HG03439 (cell line): ENCODE measurements around the gene ADAMTS18.

ENCODE experiments used
- ATAC-seq: cut with Tn5 transposase; IDR thresholded peaks from one replicate; pipeline ENCODE4 v1.9.1; 2021; ENCODE audit warnings: mild to moderate bottlenecking, moderate library complexity; ENCODE audit not compliant: unreplicated experiment

ADAMTS18 gene

DNA sequence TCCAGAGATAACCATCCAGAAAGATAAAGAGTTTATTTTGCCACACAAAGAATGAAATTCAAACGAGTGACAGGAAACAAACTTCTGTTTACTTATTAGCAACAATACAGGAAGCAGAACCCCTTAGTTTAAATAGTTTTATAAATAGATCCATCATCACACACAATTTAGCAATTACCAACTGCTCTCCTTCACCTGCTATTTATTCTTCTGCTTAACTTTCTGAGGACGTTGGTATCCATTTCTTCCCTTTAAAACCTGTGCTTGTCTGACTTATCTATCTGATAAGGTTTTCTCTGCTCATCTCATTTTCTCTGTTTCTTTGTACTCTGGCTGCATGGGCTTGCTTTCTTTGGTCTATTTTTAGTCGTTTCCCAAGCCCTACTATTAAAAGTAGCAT is 4.3 kb upstream of the ADAMTS18 start:
- ATAC-seq = no peak

DNA sequence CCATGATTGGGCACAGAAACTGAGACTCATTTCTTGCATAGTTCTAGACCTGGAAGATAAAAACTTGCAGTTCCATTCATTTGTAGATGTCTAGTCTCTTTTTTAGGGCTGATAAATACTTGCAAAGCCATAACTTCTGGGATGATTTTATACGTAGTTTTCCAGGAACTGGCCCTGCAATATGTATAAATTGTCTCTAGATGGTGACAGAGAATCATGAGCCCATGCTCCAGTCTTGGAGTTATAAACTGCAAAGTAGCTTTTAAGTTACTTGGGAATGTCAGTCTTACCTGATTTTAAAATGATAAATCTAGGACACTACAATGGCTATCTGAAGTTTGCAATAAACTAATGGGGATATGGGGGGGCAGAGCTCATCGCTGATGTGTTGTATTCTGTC is 3.0 kb upstream of the ADAMTS18 start:
- ATAC-seq = no peak

DNA sequence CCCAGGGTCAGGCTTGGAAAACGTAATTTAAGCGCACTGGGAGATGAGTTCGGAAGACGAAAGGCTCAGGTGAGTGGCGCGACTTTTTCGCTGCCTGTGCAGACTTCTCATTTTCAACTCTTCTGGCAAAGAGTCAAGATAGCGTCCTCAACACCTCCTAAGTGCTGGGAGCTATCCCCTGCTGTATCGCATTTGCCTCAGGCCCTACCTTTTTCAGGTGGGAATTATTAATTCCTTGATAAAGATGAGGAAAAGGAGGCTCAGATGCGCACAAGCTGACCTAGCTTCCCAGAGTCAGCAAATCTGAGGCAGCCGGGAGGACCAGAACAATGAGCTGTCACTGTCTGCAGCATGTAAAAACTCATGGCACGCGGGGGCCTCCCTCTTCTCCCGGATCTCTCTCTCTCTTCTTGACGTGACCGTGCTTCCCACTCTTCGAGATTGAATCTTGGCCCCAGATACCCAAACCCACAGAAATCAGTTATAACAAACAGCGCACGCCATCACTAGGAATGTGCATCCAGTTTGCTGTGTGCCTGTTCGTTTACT is 512 bp upstream of the ADAMTS18 start:
- ATAC-seq = no peak

DNA sequence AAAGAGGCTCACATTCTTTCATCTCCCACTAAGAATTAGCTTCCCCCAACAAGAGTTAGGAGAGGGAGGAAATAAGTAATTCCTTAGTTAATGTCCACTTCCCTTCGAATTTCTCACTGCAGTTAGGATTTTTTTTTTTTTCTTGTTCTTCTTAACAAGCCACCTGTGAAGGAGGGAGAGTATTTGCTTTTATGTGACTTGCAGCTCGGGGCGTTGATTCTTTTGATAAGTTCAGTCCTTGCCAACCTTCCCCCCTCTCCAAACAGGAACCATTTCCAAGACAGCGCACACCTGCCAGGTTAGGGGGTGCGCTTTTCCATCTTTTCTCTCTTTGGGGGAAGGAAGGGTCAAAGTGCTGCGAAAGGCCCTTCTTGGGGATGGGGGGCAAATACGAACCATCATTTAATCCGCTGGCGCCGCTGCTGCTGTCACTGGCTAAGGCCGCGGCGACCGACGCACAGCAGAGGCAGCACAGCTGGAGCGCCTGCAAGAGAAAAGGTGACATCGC is 758 bp downstream of the ADAMTS18 start:
- no peak for ATAC-seq

DNA sequence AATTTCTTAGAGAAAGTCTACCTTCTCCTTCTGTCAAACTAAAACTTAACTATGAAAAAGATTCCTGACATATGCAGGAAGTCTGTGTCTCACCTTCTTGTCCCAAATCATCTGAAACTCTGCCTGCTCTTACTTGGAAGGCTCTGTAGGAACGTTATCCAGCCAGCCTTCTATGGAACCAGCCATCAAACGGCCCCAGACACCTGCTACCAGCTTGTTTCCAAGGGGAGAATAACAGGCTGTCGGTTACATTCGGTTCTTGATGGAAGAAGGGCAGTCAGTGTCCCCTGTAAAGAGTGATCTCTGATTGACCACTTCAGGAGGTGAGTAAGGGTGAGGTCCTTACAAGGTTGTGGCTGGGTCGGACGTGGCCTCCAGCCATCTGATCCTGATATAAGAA is 1.7 kb downstream of the ADAMTS18 start:
- ATAC-seq = no peak

DNA sequence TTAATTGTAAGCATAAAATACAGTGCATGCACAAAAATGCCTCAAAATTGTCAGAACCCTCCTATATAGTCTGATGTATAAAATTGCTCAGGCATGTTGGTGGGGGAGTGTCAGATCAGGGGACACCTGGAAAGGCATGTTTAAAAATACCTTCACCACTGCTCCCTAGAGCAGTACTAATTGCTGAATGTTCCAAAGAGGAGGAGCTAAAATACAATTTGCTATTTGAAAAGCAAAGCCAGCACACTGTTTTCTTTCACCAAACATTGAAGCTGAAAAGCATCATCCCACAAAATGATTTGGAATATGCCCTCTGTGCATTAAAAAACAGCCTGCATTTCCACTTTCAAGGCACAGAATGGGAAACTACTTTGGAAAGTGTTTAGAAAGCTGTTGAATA is 2.6 kb downstream of the ADAMTS18 start:
- no peak for ATAC-seq

DNA sequence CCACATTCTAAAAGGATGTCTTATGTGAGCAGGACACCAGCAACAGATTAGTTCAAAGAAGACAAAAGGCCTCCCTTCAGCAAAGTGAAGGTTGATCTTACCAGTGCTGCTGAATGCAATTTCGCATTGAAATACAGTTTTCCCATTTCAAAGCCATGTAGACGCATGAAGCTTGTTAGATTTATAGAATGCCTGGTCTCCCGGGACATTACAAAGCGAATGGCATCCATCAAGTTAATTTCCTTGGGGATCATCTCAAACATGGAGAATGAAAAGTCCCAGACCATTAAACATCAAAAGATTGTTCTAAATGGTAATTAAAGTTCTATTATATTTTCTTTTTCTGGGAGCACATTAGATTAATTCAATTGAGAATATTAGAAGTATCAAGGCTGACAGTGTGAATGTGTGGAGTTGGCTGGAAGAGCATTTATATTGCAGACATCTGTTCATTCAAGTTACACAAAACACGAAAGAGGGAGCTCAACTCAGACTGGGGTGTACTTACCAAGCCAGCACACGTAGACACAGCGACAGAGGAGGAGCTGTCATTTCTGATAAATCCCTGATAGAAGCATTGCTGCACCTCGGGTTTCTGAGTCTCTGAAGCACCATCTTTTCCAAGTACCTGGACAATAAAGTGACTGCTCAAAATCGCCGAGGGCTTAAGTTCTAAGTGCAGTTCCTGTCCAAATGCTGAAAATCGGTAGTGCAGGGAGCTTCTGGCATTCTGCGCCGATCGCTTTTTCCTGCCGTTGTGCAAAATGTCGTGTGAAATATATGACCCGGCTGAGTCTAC is 3.8 kb downstream of the ADAMTS18 start:
- no peak for ATAC-seq

DNA sequence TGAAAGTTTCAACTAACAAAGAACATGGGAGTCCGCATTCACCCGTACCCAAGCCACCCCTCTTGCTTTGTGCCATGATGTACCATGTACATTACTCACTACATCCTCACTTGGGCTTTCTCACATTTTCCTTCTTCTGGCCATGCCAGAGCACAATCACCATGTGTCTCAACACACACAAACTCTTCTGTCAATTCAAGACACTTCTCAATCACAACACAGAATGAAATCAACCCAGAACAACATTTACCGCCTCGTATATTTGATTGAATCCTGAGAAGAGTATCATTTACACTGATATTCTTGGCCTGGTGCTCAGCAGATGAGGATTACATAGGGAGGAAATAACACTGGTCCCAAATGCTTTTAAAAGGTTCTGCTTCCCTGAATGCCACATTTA is 4.5 kb downstream of the ADAMTS18 start:
- no peak for ATAC-seq

DNA sequence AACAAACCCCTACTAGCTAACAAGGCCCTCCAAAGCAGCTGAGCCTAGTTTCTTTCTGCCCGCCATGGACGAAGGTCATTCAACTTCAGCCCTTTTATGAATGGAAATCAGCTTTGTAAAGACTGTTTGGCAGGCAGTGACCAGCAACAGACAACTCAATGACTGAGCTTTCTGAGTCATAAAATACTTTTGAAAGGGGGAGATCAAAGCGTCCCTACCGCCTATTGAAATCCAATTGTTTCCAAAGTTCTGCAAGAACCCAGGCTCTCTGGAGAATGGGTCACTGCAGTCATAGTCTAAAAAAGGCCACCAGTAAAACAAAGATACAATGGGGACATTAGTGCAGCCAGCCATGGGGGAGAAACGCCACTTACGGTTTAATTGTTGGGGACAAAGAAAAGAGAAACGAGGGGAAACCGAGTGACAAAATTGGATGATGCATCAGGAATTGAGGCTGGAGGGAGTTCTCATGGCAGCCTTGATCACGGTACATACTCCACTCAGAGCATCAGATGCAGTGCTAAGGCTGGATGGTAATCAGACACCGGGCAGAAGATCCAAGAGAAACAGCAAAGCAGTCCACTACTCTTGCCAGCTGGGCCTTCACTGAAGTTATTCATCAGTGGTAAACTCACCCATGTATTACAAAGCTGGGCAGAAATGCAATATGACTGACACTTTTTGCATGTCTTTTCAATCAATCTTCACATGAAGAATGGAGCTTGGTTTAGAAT is 9.8 kb downstream of the ADAMTS18 start:
- no peak for ATAC-seq

DNA sequence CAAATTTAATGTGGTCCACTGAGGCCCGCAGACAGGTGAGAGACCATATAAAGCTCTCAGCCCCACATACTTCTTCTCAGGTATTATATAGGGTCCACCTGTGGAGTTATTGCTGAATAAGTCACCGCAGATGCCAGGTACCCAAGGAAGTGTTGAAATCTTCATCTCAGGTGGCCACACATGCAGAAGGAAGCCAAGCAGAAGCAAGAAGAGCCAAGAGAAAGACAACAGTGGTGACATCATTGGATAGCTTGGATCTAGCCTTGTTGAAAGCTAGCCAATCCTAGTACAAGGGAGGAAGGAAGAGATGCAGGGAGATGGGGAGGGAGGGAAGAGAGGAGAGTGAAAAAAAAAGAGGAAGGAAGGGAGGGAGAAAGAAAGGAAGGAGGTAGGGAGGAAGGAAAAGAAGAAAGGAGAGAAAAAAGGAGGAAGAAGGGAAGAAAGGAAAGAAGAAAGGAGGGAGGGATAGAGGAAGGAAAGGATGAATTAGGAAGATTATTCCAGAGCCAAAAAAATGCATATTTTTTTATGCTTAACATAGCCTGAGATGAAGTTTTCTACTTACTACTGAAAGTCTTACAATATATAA is 12.5 kb downstream of the ADAMTS18 start:
- ATAC-seq = no peak

DNA sequence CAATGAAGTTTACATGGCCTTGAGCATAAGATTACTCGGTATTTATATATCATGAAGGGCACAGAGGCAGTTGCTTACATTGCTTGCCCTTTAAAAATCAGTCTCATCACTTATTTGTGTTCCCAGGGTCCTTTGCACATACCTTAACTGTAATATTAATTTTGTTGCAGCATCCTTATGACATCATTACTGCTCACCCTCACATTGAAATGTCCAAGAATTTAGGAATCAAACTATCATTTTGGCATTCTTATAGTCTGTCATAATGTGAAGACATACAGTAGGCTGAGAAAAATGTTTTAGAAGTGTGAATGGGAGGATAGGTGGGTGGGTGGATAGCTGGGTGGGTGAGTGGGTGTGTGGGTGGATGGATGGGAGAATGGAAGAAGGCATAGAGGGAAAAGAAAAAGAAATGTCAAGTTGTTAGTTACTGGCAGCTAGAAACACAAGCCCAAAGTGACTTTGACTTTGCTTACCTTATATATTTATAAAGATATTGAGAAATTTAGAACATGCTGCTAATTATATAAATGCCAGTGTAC is 17.8 kb downstream of the ADAMTS18 start:
- ATAC-seq = no peak

DNA sequence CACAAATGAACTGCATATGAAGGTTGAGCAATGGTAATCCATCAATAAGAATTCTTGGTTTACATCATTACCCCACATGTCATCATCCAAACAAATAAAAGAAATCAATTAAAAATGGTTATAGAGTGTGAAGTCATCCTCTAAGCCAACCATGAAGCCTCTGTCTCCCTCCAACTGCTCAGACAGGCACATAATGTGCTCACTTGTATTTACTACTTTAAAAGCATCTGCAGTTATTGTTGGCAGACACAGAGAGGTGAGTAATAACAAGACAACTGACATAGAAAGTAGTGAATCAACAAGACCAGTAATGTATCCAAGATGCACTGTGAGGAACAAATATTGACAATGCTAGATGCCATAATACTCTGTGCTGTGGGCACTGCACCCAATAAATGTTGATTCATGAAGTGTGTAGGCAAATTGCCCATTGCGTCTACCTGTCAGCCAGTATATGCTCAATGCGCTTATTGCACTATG is 20.0 kb downstream of the ADAMTS18 start:
- no peak for ATAC-seq

DNA sequence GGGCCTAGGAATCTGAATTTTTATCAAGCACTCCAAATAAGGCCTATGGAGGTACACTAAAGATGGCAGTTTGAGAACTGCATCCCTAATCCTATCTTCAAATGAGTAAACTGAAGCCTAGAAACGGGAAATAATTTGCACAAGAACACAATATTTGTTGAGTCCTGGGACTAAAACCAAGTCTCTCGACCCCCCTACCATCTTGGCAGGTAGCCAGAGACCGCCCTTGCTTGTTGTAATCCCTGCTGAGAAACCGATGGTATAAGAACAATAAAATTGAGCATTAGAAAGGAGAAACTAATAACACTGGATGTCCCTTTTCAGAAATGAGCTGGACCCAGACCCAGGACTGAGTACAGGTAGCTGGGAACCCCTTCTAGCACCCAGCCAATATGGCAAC is 24.4 kb downstream of the ADAMTS18 start:
- ATAC-seq = no peak

DNA sequence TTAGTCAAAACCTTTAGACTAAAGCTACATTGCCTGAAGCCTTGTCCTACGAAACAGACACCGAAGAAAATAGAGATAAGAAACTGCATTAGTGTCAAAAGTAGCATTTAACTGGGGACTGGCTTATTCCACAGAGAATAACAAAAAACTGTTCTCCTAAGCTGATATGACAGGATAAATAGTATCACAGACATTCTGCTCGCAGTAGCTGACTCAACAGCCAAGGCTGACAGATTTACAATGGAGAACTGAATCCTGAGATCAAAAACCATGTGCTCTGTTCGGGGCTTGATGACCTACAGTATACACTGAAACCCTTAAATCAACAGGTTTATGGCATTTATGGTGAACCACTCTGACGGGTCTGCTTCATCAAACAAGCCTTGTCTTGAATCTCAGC is 25.5 kb downstream of the ADAMTS18 start:
- ATAC-seq = no peak

DNA sequence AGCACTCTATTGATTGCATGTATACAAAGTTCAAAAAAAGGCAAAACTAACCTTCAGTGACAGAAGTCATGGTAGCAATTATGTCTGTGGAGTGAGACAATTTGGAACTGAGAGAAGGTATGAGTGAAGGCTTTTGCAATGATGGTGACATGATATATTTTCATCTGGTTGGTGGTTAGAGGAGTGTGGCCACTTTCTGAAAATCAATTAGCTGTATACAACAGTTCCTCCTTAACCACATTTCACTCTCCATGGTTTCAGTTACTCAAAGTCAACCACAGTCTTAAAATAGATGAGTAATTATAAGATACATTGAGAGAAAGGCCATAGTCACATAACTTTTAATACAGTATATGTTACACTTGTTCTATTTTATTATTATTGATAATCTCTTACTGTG is 26.2 kb downstream of the ADAMTS18 start:
- ATAC-seq = no peak

DNA sequence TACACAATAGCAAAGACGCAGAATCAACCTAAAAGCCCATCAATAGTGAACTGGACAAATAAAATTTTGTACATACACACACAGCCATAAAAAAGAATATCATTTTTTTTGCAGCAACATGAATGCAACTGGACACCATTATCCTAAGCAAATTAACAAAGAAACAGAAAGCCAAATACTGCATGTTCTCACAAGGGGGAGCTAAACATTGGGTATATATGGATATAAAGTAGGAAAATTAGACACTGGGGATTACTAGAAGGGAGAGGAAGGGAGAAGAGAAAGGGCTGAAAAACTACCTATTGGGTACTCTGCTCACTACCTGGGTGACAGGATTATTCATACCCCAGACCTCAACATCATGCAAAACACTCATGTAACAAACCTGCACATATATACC is 28.2 kb downstream of the ADAMTS18 start:
- ATAC-seq = no peak

DNA sequence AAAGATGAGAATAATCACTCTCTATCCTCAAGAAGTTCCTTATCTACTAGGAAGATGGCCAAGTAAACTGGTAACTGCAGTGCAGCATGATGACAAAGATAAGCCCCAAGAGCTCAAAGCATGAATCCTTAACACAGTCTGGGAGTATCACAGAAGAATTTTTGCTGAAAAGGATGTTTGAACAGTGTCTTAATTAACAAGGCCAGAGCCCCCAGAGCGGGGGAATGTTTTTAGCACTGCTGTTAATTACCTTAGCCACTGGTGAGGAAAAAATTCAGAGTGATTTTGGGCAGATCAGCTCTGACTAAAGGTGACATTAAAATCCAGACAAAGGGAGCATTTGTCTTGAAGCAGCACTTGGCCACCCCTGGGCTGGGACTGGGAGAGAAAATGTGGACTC is 30.1 kb downstream of the ADAMTS18 start:
- ATAC-seq = no peak

DNA sequence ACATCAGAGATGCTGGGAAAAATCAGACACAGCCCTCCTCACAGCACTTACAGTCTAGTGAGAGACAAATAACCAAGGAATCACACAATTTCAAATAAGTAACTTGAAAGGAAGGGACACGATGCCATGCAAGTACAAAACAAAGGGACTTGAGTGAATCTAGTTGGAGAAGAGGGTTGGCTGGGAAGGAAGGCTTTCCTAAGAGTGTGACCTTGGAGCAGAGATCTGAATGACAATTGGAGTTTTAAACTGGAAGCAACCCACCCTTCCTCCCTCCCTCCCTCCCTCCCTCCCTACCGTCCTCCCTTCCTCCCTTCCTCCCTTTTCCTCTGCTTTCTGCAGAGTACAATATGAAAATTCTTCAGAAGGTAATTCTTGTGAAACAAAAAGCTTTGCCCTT is 31.1 kb downstream of the ADAMTS18 start:
- ATAC-seq = no peak

DNA sequence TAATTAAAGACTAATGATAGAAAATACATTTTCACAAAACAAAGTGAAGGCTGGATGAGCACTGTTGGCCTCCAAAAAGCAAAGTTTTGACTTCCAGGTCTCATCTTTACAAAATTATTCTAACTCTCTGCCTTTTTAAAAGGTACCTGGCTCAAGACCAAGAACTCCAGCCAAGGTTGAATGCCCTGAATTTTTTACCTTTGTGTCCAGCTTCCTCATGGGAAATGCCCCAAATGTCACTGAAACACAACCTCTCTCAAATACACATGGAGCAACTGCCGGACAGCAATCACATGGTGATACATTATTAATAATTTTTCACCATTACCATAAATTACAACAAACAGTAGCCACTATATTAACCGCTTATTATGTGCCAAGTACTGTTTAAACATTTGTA is 32.2 kb downstream of the ADAMTS18 start:
- no peak for ATAC-seq

DNA sequence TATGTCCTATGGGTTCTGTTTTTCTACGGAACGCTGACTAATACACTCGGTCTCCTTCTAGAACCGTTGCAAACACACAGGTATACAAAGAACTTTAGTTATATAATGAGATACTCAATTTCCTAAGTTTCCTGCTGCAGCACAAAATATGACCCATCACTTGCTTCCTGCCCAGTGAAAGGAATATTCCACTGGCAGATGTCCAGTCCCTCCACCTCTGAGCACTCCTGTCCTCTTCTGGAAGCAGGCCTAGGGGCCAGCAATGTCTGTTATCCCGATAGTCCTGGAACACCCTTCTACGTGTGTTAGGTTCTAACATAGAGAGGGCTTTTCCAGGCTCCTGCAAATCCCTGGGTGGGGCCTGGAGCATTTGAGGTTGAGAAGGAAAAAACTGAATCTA is 32.7 kb downstream of the ADAMTS18 start:
- ATAC-seq = no peak

DNA sequence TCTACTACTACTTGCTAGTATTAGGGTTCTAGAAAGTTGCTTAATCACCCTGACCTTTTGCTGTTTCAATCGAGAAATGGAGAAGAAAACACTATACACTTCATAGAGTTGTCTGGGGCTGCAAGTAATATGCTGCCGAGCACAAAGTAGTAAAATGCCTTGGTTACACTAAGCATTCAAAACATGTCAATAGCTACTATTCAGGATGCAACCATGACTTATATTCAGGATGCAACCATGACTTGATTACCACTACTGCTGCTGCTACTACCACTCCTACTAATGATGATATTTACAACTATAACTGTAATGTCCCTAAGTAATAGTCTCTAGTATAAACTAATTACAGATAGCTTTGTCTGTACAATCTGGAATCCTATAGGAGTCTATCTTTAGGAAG is 35.3 kb downstream of the ADAMTS18 start:
- ATAC-seq = no peak
